HCT116 (cell line): ENCODE results near the gene LRRK2. TPM values are rescaled to one million over a fixed set of nuclear protein-coding genes. Genes with fewer than 3 reads are reported as not detected.

ENCODE experiments used
- ATAC-seq: fragments of 200-7000 bp; cut with Tn5 transposase; 2 replicates; pipeline ENCODE4 v1.9.1; 2020; ENCODE audit warnings: mild to moderate bottlenecking, moderate library complexity
- BruUV-seq: library from RNA; stranded (reverse); fragments of 400-500 nt; replicated peaks from 2 replicates; lab custom pipeline; 2021; lab: Mats Ljungman, UMichigan
- CTCF ChIA-PET: fragments of 300-600 bp; sonication (Branson Sonifier 250); formaldehyde crosslinking; loops from one replicate; lab custom pipeline; 2021; ENCODE audit warnings: antibody characterized with exemption; lab: Charles Lee
- POLR2A ChIA-PET: fragments of 300-600, 350-600 bp; sonication (Branson Sonifier 250); formaldehyde crosslinking; loops from one replicate; lab custom pipeline; 2021; ENCODE audit warnings: antibody characterized with exemption; lab: Charles Lee
- RAD21 ChIA-PET, 2 experiments: fragments of 300-600 bp; sonication (Branson Sonifier 250); formaldehyde crosslinking; loops; one replicate each; lab custom pipeline; 2023; ENCODE audit warnings: low total read pairs in 2 of 2; ENCODE audit not compliant: uncharacterized antibody in 2 of 2, unreplicated experiment in 2 of 2, low non-redundant PET in 1 of 2; lab: Charles Lee
- DNase-seq: peaks from one replicate; pipeline ENCODE4 v3.0.0-alpha.2; 2010; ENCODE audit warnings: low read depth, low spot score
- H2AFZ ChIP-seq: fragments of 200-600 bp; shearing (Covaris generic), sonication (generic); 2 replicates; pipeline ENCODE4 v1.6.1; 2017; ENCODE audit warnings: low read depth, mixed run types, mixed read lengths, antibody characterized with exemption, low read length; ENCODE audit not compliant: poor library complexity, severe bottlenecking
- H3K27ac ChIP-seq: 2 replicates; pipeline ENCODE4 v1.5.1; 2012; ENCODE audit warnings: low read depth, low read length
- H3K27me3 ChIP-seq: fragments of 200-600 bp; sonication (generic); 2 replicates; pipeline ENCODE4 v1.6.1; 2016; ENCODE audit warnings: mixed run types, low read length, mixed read lengths; ENCODE audit not compliant: insufficient read depth
- H3K36me3 ChIP-seq, 2 experiments: fragments of 200-500 bp in 1 of 2; fragments of 200-600 bp in 1 of 2; sonication (Bioruptor generic) in 1 of 2; sonication (generic) in 1 of 2; 2 replicates each; pipeline versions ENCODE4 v1.5.1 to v1.6.1; 2014 to 2016; ENCODE audit warnings: low read length in 2 of 2, inconsistent platforms in 1 of 2, mixed read lengths in 1 of 2, mixed run types in 1 of 2; ENCODE audit not compliant: insufficient read depth in 2 of 2, control insufficient read depth in 1 of 2
- H3K4me1 ChIP-seq, 2 experiments: fragments of 200-600 bp in 1 of 2; sonication (generic) in 1 of 2; 2 replicates each; pipeline versions ENCODE4 v1.5.1 to v1.6.1; 2012 to 2017; ENCODE audit warnings: low read length in 2 of 2, inconsistent platforms in 1 of 2, mild to moderate bottlenecking in 1 of 2, mixed read lengths in 1 of 2, mixed run types in 1 of 2, moderate library complexity in 1 of 2; ENCODE audit not compliant: insufficient read depth in 2 of 2, control insufficient read depth in 1 of 2
- H3K4me2 ChIP-seq: fragments of 200-600 bp; sonication (generic); 2 replicates; pipeline ENCODE4 v1.6.1; 2017; ENCODE audit warnings: mixed run types, low read length, mixed read lengths
- H3K4me3 ChIP-seq, 2 experiments: fragments of 200-600 bp in 1 of 2; sonication (generic) in 1 of 2; replicated peaks in 1 of 2; 2 replicates each; pipeline ENCODE4 v1.5.1; 2011 to 2016; ENCODE audit warnings: low read length in 2 of 2, control low read depth in 1 of 2, low read depth in 1 of 2, mild to moderate bottlenecking in 1 of 2, mixed read lengths in 1 of 2, mixed run types in 1 of 2
- H3K79me2 ChIP-seq: fragments of 200-600 bp; sonication (generic); 2 replicates; pipeline ENCODE4 v1.6.1; 2017; ENCODE audit warnings: mild to moderate bottlenecking, mixed run types, low read length, moderate library complexity, mixed read lengths; ENCODE audit not compliant: insufficient read depth
- H3K9ac ChIP-seq: fragments of 200-600 bp; sonication (generic); 2 replicates; pipeline ENCODE4 v1.6.1; 2016; ENCODE audit warnings: low read length, mixed read lengths
- H3K9me2 ChIP-seq: fragments of 200-600 bp; sonication (generic), shearing (Covaris generic); 2 replicates; pipeline ENCODE4 v1.6.1; 2017; ENCODE audit warnings: mixed run types, mild to moderate bottlenecking, moderate library complexity; ENCODE audit not compliant: insufficient read depth
- H3K9me3 ChIP-seq, 2 experiments: fragments of 200-500 bp in 1 of 2; fragments of 200-600 bp in 1 of 2; sonication (Bioruptor generic) in 1 of 2; sonication (generic) in 1 of 2; 2 replicates each; pipeline ENCODE4 v1.6.1; 2014 to 2017; ENCODE audit warnings: low read length in 2 of 2, mixed read lengths in 2 of 2, inconsistent platforms in 1 of 2, low read depth in 1 of 2, mild to moderate bottlenecking in 1 of 2, mixed run types in 1 of 2, moderate library complexity in 1 of 2; ENCODE audit not compliant: control insufficient read depth in 1 of 2, insufficient read depth in 1 of 2
- H4K20me1 ChIP-seq: fragments of 200-600 bp; sonication (generic), shearing (Covaris generic); 2 replicates; pipeline ENCODE4 v1.6.1; 2017; ENCODE audit warnings: mixed run types, mild to moderate bottlenecking, moderate library complexity; ENCODE audit not compliant: insufficient read depth
- CBX3 ChIP-seq: IDR thresholded peaks from 2 replicates; pipeline ENCODE4 v1.6.1; 2012; ENCODE audit warnings: low read depth
- EGR1 ChIP-seq: IDR thresholded peaks from 2 replicates; pipeline ENCODE4 v1.6.1; 2012; ENCODE audit warnings: low read depth
- EZH2 ChIP-seq: fragments of 200-600 bp; sonication (generic); IDR thresholded peaks from 2 replicates; pipeline ENCODE4 v1.6.1; 2017; ENCODE audit warnings: antibody characterized with exemption, mixed run types
- EZH2phosphoT487 ChIP-seq: fragments of 200-600 bp; IDR thresholded peaks from 2 replicates; pipeline ENCODE4 v1.6.1; 2018; ENCODE audit warnings: antibody characterized with exemption, borderline replicate concordance
- FOSL1 ChIP-seq: IDR thresholded peaks from 2 replicates; pipeline ENCODE4 v1.6.1; 2012; ENCODE audit warnings: low read depth
- JUND ChIP-seq: IDR thresholded peaks from 2 replicates; pipeline ENCODE4 v1.6.1; 2012
- POLR2A ChIP-seq: IDR thresholded peaks from 2 replicates; pipeline ENCODE4 v1.7.0; 2011; ENCODE audit warnings: borderline replicate concordance; ENCODE audit not compliant: insufficient read depth, insufficient read length; ENCODE audit errors: extremely low read depth
- POLR2AphosphoS5 ChIP-seq: IDR thresholded peaks from 2 replicates; pipeline ENCODE4 v1.6.1; 2011; ENCODE audit warnings: mild to moderate bottlenecking, low read depth, low read length, moderate library complexity
- RAD21 ChIP-seq: IDR thresholded peaks from 2 replicates; pipeline ENCODE4 v1.6.1; 2012; ENCODE audit warnings: low read depth, mild to moderate bottlenecking
- SRF ChIP-seq: IDR thresholded peaks from 2 replicates; pipeline ENCODE4 v1.6.1; 2012; ENCODE audit warnings: low read depth
- TCF7L2 ChIP-seq: IDR thresholded peaks from 2 replicates; pipeline ENCODE4 v1.7.0; 2011; ENCODE audit warnings: borderline replicate concordance, inconsistent platforms; ENCODE audit not compliant: insufficient read depth, insufficient read length; ENCODE audit errors: extremely low read depth
- YY1 ChIP-seq: IDR thresholded peaks from 2 replicates; pipeline ENCODE4 v1.6.1; 2011; ENCODE audit warnings: low read length, low read depth, moderate library complexity, mild to moderate bottlenecking; ENCODE audit not compliant: insufficient replicate concordance; ENCODE audit errors: extremely low read depth
- ZFX ChIP-seq: fragments of 450-650 bp; IDR thresholded peaks from 2 replicates; pipeline ENCODE4 v1.6.1; 2017
- ZNF274 ChIP-seq: fragments of 200-500 bp; sonication (Bioruptor generic); IDR thresholded peaks from 2 replicates; pipeline ENCODE4 v1.6.1; 2014; ENCODE audit warnings: mild to moderate bottlenecking, low read depth, low read length, inconsistent platforms
- intact Hi-C: fragments of 100-400 bp; cut with micrococcal nuclease; formaldehyde crosslinking; loops from 2 replicates; pipeline ENCODE4 v1.10.0; 2022
- total RNA-seq: library from RNA; stranded (reverse); gene quantifications from one replicate; pipeline ENCODE4 v1.2.1, GENCODE V29; 2021; ENCODE audit not compliant: unreplicated experiment
- TF ChIP-seq, protein P1 (sequence below): IDR thresholded peaks from 2 replicates; pipeline ENCODE4 v1.6.1; 2012; ENCODE audit warnings: low read depth
- TF ChIP-seq, protein P2 (sequence below): IDR thresholded peaks from 2 replicates; pipeline ENCODE4 v1.6.1; 2012

LRRK2 gene
- total RNA-seq, 1 experiment from 2014 or later: 0.20 TPM

DNA sequence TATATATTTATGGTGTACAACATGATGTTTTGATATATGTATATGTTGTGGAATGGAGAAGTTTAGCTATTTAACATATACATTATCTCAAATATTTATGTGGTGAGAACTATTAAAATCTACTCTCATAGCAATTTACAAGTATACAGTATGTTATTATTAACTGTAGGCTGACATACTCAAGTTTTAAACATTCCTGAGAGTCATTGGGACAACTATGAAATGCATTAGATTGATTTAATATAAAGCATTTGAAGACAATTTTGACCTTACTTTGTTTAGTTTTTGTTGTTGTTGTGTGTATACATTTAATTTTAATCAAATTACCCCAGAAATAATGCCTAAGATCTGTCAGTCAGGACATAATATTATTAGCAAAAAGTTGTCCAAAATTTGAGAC lies 99.5 kb downstream of the LRRK2 start:
- no peak for DNase-seq
- ATAC-seq: no peak
- H3K79me2 ChIP-seq: no peaks in the 10 kb centered on the region
- ChIA-PET RAD21 (no interaction called here), CTCF (interaction anchor here (1.5 to 1.9 kb wide), 4 partner anchors 8 to 313 kb away, joined by 4 to 8 read pairs (median 4); no protein-coding TSS in a partner anchor), POLR2A (no interaction called here)
- TF ChIP-seq YY1: no peak
- TF ChIP-seq ZFX: no peak
- no peak for TF ChIP-seq TCF7L2
- no peak for TF ChIP-seq JUND
- TF ChIP-seq EZH2: no peak
- TF ChIP-seq FOSL1: no peak
- no peak overlapping the region for H3K9ac ChIP-seq
- H3K4me2 ChIP-seq: no peak overlapping the region
- H3K9me2 ChIP-seq: no peaks in the 10 kb centered on the region
- no peak overlapping the region for H3K4me3 ChIP-seq
- no TSS peak for BruUV-seq
- peaks cover 2 to 9% of the 10 kb centered on the region in 2 experiments; a peak in 3 of 4 replicates for H3K4me1 ChIP-seq
- no peaks in the 10 kb centered on the region for H4K20me1 ChIP-seq
- H3K27me3 ChIP-seq: no peaks in the 10 kb centered on the region
- peak overlapping the region; percentile 66 for H2AFZ ChIP-seq
- H3K36me3 ChIP-seq: no peaks in the 10 kb centered on the region
- H3K27ac ChIP-seq: no peak overlapping the region
- intact Hi-C loops: loop anchor here (2.0 kb wide), 1 partner anchor 597 kb away; no protein-coding TSS in a partner anchor
- no peaks in the 10 kb centered on the region for H3K9me3 ChIP-seq

DNA sequence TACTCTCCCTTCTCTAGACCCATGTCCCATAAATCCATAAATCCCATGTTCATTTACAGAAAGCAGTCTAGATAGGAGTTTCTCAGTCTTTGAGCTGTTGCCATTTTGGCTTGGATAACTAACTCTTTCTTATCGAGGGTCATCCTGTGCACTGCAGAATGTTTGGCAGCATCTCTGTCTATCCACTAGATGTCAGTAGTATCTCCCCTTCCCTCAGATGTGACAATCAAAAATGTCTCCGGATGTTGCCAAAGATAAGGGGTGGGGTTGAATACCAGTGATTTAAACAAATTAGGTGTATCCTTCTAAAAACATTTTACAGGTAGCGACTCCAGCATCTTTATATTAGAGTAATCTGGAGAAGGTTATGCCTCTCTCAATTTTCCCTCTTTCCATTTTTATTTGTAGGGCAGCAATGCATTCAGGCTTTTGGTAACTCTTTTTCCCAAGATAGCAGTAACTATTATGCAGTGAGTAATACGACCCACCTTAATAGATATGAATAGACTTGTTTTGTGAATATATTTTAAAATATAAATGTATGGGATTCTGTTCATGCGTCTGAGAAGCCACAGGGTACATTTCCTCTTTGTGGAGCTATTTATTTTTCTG lies 100.7 kb downstream of the LRRK2 start:
- DNase-seq (peak; percentile 59), ATAC-seq (peak; percentile 95)
- Histone ChIP-seq H3K4me1 (peaks cover 2 to 9% of the 10 kb centered on the region in 2 experiments; a peak in 3 of 4 replicates), H3K36me3 (no peaks in the 10 kb centered on the region), H2AFZ (peak overlapping the region; percentile 59), H3K9me2 (no peaks in the 10 kb centered on the region), H4K20me1 (no peaks in the 10 kb centered on the region), H3K9ac (no peak overlapping the region), H3K27ac (no peak overlapping the region), H3K4me3 (0 out of 4 replicates have a peak overlapping the region, but pooled peaks of 1 of the 2 experiments have one; percentile 44), H3K9me3 (peaks cover 0 to 1% of the 10 kb centered on the region in 2 experiments; a peak in 2 of 4 replicates), H3K27me3 (no peaks in the 10 kb centered on the region), H3K79me2 (no peaks in the 10 kb centered on the region), H3K4me2 (peak overlapping the region; percentile 67)
- ChIA-PET CTCF (interaction anchor here (1.0 to 1.9 kb wide), 6 partner anchors 10 to 314 kb away, joined by 3 to 8 read pairs (median 4); no protein-coding TSS in a partner anchor), POLR2A (interaction anchor here (0.6 to 1.0 kb wide), 2 partner anchors 12 to 73 kb away, joined by 3 read pairs; no protein-coding TSS in a partner anchor), RAD21 (interaction anchor here in 1 of 2 experiments (0.7 kb wide), 1 partner anchor 52 kb away, joined by 3 read pairs; no protein-coding TSS in a partner anchor)
- intact Hi-C loops: loop anchor here (2.0 to 5.0 kb wide), 2 partner anchors 242 to 595 kb away; no protein-coding TSS in a partner anchor
- BruUV-seq: no TSS peak
- TF ChIP-seq FOSL1 (no peak), ZNF274 (no peak), ZFX (no peak), RAD21 (peak; percentile 65), JUND (no peak), SRF (0 out of 2 replicates have a peak, but pooled peaks have one; percentile 29), EGR1 (no peak), EZH2phosphoT487 (no peak), TCF7L2 (no peak), CBX3 (peak; percentile 28; the same call in 1 of the 2 replicates), POLR2A (no peak), POLR2AphosphoS5 (no peak), YY1 (no peak)
- TF ChIP-seq, protein P1, sequence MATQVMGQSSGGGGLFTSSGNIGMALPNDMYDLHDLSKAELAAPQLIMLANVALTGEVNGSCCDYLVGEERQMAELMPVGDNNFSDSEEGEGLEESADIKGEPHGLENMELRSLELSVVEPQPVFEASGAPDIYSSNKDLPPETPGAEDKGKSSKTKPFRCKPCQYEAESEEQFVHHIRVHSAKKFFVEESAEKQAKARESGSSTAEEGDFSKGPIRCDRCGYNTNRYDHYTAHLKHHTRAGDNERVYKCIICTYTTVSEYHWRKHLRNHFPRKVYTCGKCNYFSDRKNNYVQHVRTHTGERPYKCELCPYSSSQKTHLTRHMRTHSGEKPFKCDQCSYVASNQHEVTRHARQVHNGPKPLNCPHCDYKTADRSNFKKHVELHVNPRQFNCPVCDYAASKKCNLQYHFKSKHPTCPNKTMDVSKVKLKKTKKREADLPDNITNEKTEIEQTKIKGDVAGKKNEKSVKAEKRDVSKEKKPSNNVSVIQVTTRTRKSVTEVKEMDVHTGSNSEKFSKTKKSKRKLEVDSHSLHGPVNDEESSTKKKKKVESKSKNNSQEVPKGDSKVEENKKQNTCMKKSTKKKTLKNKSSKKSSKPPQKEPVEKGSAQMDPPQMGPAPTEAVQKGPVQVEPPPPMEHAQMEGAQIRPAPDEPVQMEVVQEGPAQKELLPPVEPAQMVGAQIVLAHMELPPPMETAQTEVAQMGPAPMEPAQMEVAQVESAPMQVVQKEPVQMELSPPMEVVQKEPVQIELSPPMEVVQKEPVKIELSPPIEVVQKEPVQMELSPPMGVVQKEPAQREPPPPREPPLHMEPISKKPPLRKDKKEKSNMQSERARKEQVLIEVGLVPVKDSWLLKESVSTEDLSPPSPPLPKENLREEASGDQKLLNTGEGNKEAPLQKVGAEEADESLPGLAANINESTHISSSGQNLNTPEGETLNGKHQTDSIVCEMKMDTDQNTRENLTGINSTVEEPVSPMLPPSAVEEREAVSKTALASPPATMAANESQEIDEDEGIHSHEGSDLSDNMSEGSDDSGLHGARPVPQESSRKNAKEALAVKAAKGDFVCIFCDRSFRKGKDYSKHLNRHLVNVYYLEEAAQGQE: no peak
- TF ChIP-seq, protein P2, sequence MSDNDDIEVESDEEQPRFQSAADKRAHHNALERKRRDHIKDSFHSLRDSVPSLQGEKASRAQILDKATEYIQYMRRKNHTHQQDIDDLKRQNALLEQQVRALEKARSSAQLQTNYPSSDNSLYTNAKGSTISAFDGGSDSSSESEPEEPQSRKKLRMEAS: no peak
